HS-5 (cell line): ENCODE data around the gene NELL1.

ENCODE experiments used
- DNase-seq: peaks from one replicate; pipeline ENCODE4 v3.0.0-alpha.2; 2012; ENCODE audit warnings: low read depth

NELL1 gene

DNA sequence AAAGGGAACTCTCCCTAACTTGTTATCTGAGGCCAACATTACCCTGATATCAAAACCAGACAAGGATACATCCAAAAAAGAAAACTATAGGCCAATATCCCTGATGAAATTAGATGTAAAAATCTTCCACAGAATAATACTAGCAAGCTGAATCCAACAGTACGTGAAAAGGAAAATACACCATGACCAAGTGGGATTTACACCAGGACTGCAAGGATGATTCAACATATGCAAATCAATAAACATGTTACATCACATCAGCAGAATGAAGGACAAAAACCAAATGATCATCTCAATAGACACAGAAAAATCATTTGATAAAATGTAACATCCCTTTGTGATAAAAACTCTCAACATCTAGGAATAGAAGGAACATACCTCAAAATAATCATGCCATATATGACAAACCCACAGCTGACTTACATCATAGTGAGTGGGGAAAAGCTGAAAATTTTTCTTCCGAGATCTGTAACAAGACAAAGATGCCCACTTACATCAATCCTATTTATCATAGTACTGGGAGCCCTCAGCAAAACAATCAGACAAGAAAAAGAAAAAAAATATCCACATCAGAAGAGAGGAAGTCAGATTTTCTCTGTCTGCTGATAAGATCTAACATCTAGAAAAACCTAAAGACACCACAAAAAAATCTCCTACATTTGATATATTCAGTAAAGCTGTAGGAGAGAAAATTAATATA, 820.2 kb downstream of the NELL1 start:
- no peak for DNase-seq

- DNase-seq = no peak
Measured at GRCh38 chr11:21492931-21493330, 823.5 kb downstream of the NELL1 start.

DNA sequence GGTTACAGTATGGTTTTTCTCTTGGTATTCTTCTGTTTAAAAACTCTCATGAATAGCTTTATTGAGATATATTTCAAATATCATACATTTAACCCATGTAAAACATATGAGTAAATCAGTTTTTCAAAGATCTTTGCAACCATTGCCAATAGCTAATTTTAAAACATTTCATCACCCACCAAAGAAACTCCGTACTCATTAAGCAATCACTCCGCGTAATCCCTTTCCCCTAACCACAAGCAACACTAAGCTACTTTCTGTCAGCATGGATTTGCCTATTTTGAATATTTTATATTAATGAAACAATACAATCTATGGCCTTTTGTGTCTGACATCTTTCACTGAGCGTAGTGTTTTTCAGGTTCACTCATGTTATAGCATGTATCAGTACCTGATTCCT, 825.6 kb downstream of the NELL1 start:
- no peak for DNase-seq

- no peak for DNase-seq
Measured at GRCh38 chr11:21495879-21496278, 826.5 kb downstream of the NELL1 start.

DNA sequence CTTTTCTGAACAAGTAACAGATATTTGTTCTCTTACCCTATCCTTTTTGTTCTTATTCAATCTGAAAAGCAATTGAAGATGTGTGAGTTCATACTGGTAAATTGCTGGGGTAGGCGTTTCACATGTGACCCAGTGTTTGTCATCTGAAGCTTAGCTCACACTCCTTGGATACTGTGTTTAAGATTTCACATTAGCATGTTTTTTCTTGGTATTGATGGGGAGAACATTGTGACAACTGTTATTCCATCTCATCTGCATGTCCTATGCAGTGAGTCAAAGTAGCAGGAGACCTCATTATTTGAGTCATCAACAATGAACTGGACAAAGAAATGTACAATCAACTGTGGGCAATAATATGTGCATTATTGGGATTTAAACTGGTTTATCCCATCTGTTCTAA, 831.9 kb downstream of the NELL1 start:
- no peak for DNase-seq

DNA sequence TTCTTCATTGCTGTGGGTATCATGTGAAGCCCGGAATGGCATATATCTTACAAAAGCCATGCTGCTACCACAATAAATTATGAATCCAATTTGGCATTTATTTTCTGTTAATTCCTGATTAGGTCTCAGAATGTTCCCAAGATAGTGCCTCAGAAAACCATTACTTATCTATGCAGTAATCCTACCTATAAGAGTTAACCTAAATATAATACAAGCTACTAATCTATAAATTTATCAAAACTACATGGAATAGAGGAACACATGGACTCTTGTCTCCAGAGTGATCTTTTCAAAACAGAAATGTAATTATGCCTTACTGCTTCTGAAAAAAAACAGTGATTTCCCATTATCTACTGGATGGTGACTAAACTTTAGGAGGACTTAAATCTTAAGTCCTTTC, 835.7 kb downstream of the NELL1 start:
- no peak for DNase-seq

DNA sequence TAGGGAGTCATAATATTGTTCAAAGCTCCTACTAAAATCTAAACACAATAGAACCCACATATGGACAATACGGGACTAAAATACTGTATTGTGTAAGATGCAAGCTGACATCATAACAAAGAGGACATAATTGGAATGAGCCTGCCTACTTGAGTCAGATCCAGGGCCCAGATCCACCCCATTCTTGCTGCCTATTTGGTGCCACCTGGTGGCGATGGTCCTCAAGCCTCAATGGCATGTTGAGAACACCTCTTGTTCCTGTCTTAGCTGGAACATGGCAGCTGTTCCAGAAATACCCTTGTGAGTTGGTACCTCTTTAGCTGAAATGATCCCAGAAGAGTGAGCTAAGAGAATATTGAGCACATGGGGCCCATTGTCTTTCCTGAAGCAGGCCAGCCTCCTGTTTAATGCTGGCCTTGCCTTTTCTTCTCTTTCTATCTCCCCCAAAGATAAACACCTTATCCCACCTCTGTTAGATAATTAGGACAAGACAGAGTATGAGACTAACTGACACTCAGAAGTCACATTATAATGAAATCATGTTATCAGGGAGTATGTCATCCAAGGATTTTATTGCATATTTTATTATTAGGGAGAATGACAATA, 842.6 kb downstream of the NELL1 start:
- DNase-seq = no peak

DNA sequence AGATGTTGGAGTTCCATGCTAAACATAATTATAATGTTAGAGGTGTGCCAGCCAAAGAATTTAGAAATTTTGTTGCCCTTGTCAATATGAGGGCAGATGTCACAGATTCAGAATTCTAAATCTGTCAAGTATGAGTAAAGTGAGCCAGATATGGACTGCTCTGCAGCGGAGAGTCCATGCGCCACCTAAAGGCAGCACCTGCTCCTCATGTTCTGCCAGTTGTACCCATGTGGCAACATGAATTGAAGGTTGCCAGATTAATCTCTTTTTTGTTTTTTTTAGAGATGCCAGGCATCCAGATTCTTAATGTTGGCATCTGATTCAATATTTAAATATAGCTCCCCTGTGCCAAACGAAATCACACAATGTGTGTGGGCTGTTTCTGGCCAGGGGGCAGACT, 844.9 kb downstream of the NELL1 start:
- no peak for DNase-seq

DNA sequence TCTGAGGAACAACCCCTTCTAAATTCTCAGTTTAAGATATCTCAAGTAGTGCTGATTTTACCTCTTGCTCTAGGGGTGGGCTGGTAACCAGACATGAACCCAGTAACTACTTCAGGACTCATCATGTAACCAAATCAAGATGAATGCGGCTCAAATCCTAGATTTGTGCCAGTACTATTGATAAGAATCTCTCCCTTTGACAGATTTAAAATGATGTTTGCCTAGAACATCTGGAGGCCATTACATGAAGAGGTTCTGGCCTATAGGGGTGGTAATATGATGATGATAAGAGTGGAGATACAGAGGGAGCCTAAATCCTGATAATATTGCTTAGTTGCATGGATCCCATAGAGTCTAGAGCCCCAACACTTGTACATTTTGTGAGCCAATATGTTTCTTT, 850.9 kb downstream of the NELL1 start:
- DNase-seq = no peak

DNA sequence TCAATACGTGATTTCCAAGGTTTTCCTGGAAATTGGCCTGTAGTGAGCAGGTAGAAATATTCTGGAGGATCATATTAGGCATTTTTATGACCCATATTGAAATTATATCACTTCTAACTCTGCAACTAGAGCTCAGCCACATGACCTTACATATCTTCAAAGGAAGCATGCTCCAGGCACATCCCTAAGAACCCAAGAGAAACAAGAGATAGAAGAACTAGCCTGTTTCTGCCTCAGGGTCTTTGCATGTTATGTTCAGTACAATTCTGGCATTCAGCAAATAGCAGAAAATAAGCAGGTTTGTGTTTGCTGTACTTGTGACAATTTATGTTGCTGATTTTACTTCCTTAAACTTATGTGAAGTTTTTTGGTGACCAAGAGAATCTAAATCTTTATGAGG, 859.8 kb downstream of the NELL1 start:
- no peak for DNase-seq

DNA sequence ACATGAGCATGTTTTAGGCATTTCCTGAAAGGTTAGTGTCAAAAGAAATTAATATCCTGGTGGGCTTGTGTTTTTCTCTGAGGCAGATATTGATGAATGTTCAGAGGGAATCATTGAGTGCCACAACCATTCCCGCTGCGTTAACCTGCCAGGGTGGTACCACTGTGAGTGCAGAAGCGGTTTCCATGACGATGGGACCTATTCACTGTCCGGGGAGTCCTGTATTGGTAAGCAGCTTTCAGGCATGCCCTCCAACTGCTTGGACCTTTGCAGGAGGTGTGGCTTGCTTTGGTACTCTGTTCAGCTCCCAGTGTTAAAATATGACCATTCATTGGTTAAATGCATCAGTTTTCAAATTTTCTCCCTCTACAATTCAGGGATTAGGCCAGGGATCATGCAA, 864.9 kb downstream of the NELL1 start:
- no peak for DNase-seq

DNA sequence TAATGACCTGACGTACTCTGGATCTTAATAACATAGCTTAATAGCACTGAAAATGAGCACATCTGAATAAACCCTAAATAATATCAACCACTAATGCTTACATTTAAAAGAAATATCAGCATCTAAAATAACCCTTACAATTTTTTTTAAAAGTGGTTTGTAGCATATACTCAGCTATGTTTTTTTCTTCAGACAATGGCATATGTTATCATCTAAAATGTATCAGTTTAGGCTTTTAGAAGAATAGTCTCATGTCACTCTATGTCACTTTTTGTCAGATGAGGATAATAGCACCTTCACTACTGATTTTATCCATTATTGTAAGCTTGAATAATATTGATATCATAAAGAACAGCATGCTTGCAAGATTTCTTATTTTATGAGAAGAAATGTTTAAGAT, 868.6 kb downstream of the NELL1 start:
- DNase-seq = no peak

DNA sequence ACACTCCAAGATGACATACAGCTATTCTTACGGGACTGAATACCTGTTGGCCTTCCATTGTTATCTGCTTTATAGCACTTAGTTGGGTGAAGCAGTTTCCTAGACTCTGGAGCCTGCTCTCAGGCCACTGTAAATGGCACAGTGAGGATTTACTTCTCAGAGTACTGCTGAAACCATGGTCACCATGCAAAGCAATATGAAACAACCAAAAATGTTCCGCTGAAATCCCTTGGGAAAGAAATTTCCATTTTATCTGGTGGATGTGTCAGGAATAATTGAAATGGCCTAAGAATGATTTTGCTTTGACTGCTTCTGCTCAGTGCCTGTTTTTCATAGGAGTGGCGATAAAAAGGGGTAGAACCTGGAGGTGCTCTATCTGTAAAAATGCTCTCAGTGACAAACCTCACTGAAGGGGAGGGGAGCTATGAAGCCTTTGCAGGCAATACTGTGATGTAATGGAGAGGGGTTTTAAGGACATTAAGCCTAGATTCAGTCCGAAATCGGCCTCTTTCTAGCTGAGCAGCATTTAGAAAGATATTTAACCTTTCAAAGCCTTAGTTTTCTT, 871.9 kb downstream of the NELL1 start:
- DNase-seq = no peak

DNA sequence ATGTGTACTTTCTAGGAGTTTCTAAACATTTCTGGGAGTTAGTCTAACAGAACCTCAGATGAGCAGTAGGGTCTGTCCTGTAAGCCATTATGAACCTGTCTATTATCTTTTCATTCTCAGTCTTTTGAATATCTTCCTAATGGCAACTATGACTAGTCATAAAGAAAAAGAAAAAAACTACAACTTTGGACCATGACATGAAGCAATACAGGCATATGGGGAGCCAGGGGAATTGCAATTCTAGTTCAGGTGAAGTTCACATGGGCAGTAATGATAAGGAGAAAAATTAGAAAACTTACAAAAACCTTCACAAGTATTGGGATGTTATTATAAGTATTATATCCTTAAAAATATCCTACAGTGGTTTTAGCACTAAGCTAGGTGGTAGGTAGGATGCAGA, 874.5 kb downstream of the NELL1 start:
- no peak for DNase-seq

- DNase-seq = no peak
Measured at GRCh38 chr11:21545699-21546098, 876.3 kb downstream of the NELL1 start.

DNA sequence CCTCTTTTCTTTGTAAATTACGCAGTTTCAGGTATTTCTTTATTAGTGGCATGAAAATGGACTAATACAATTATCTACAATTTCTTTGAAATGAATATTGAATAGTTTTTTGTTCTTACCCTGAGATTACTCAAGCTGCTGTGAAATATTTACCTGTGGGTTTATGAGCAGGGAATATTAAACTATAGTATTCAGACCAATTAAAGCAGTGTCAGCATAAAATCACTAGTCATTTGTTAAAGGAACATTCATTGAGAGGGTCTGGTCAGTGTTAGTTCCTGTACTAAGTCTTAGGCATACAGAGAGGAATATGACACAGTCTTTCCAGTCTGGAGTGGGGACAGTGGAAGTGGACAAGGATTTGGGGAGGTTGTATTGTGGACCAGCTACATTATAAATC, 877.3 kb downstream of the NELL1 start:
- no peak for DNase-seq

DNA sequence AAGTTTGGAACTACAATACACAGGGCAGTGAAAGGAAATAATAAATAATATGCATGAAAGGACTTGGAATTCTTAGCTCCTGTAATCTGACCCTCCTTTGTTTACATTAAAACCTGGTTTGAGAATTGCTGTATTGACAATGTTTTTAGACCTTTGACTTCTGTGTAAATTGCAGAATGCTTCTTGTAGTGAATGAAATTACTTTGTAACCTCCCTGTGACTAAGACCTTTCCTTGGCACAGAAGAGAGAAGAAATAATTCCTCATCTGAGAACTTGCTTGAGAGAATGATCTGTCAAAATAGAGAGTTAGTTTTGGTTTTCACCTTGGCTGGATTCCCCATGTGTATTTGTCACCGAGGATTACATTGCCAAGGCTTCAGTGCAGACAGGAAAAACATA, 883.5 kb downstream of the NELL1 start:
- DNase-seq = no peak

- no peak for DNase-seq
Measured at GRCh38 chr11:21553795-21554194, 884.4 kb downstream of the NELL1 start.

GRCh38 chr11:21554284-21554683, 884.9 kb downstream of the NELL1 start:
- no peak for DNase-seq

- DNase-seq = no peak
Measured at GRCh38 chr11:21556926-21557325, 887.5 kb downstream of the NELL1 start.

- no peak for DNase-seq
Measured at GRCh38 chr11:21560466-21560975, 891.1 kb downstream of the NELL1 start.

- no peak for DNase-seq
Measured at GRCh38 chr11:21561581-21561980, 892.2 kb downstream of the NELL1 start.

GRCh38 chr11:21564095-21564494, 894.7 kb downstream of the NELL1 start:
- DNase-seq = no peak
